ENCODE results near the gene TSEN2. TPM values are rescaled to one million over a fixed set of nuclear protein-coding genes. Genes with fewer than 3 reads are reported as not detected.

TSEN2 gene
- total and polyA plus RNA-seq, 2 of the 13 experiments (the other 11 are each of a cell fraction or from before 2014, with no cell fraction given): 11.0 to 17.3 TPM

GRCh38 chr3:12483872-12484197, 445 bp upstream of the TSEN2 start:
- H4K20me1 ChIP-seq (ENCODE audit: insufficient read depth, low read length): no peaks in the 10 kb centered on the region
- peaks cover 56% of the 10 kb centered on the region for H3K4me1 ChIP-seq (ENCODE audit: insufficient read depth, low read length)
- peak overlapping the region; percentile 100 for H3K4me2 ChIP-seq (ENCODE audit: low read depth, low read length)
- no peak for FAIRE-seq
- H3K36me3 ChIP-seq (replicated peaks in 1 of 2; ENCODE audit: control insufficient read depth in 1 of 2, insufficient read depth in 2 of 2, low read length in 2 of 2): no peaks in the 10 kb centered on the region
- in situ Hi-C loops (cut with HindIII; ENCODE audit: extremely low pct_ligation_motif_present, low pct_unique_long_range_greater_than_20kb): loop anchor here (5.0 kb wide), 1 partner anchor 197 kb away; the partner anchor contains the start of gene PPARG
- peak overlapping the region; percentile 16 for H2AFZ ChIP-seq (ENCODE audit: low read length)
- ATAC-seq: peak; percentile 23
- WGBS (ENCODE audit: low lambda C conversion rate): 0% methylated on average over 4 of the region's 10 CpGs
- intact Hi-C loops (cut with micrococcal nuclease; ENCODE audit: unreplicated experiment): loop anchor here (5.0 to 10.0 kb wide), 3 partner anchors 169 to 307 kb away; partner anchors contain the start of gene PPARG
- peak overlapping the region; percentile 58 to 84 (median 61) for H3K4me3 ChIP-seq (replicated peaks in 1 of 3; ENCODE audit: insufficient read depth in 1 of 3, low read depth in 2 of 3, low read length in 3 of 3)
- H3K9ac ChIP-seq (ENCODE audit: insufficient read depth, low read depth, low read length): peak overlapping the region; percentile 74
- no peak for DNase-seq (ENCODE audit: low spot score)
- TSS peak; percentile 57 for BruUV-seq (replicated peaks)
- no peaks in the 10 kb centered on the region for H3K27me3 ChIP-seq (ENCODE audit: control insufficient read depth in 1 of 2, insufficient read depth in 2 of 2, low read length in 2 of 2)
- H3K79me2 ChIP-seq (ENCODE audit: insufficient read depth, low read length): peaks cover 17% of the 10 kb centered on the region
- ChIA-PET CTCF (ENCODE audit: low intra/inter-chr PET ratio, low total read pairs) (no interaction called here), POLR2A (interaction anchor here (0.8 to 3.1 kb wide), 14 partner anchors 9 to 328 kb away, joined by 3 to 19 read pairs (median 4); partner anchors contain the start of gene RAF1)
- H3K9me3 ChIP-seq (ENCODE audit: low read length): no peaks in the 10 kb centered on the region
- peak overlapping the region; percentile 75 for H3K27ac ChIP-seq (ENCODE audit: extremely low read length, insufficient read depth, low read length)
- TF ChIP-seq ETV6 (CRISPR knock-in tag; conservative IDR thresholded peaks at IDR 0.05): 0 out of 2 replicates have a peak, but pooled peaks have one; percentile 2
- TF ChIP-seq USF2 (IDR thresholded peaks at IDR 0.05; ENCODE audit: low read depth, low read length): no peak; the same call in 1 of the 2 replicates
- TF ChIP-seq USF2 (CRISPR knock-in tag; IDR thresholded peaks at IDR 0.05; ENCODE audit: borderline replicate concordance): peak; percentile 54; the same call in 1 of the 2 replicates
- 0 out of 2 replicates have a peak, but pooled peaks have one; percentile 19 for TF ChIP-seq KIAA2018 (CRISPR knock-in tag; IDR thresholded peaks at IDR 0.05; ENCODE audit: borderline replicate concordance)
- TF ChIP-seq SALL2 (CRISPR knock-in tag; IDR thresholded peaks at IDR 0.05): no peak
- 0 out of 2 replicates have a peak, but pooled peaks have one; percentile 27 for TF ChIP-seq STAT6 (CRISPR knock-in tag; IDR thresholded peaks at IDR 0.05; ENCODE audit: borderline replicate concordance)
- TF ChIP-seq THAP7 (CRISPR knock-in tag; IDR thresholded peaks at IDR 0.05): 0 out of 2 replicates have a peak, but pooled peaks have one; percentile 60
- no peak for TF ChIP-seq SOX6 (IDR thresholded peaks at IDR 0.05)
- TF ChIP-seq SOX6 (CRISPR knock-in tag; IDR thresholded peaks at IDR 0.05): no peak
- peak; percentile 36; the same call in 1 of the 2 replicates for TF ChIP-seq ZNF674 (CRISPR knock-in tag; IDR thresholded peaks at IDR 0.05; ENCODE audit: low read depth)
